ENCODE data around the gene HSPG2.
"Not testable (repeated sequence)": the region's sequence is repeated elsewhere in the genome, so short reads cannot be mapped to it uniquely, and the experiment has no call there.

Gene HSPG2

DNA sequence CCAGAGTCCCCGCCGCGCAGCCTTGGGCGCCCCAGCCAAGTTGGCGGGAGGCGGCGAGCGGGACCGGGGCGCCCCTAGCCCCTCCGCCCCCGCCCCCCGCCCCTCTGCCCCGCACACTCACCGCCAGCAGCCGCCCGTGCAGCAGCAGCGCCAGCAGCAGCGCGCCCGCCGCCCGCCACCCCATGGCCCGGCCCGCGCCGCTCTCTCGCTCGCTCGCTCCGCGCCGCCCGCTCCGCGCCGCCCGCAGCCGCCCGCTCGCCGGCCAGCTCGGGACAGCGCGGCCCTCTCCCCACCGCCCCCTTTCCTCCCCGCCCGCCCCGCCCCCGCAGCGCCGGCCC is at the start of gene HSPG2:
HSPG2 (minus strand) TSS at position 277 of the 338 bp plus-strand sequence; CDS start at position 184, 93 bp downstream.
- no peak for DNase-seq

DNA sequence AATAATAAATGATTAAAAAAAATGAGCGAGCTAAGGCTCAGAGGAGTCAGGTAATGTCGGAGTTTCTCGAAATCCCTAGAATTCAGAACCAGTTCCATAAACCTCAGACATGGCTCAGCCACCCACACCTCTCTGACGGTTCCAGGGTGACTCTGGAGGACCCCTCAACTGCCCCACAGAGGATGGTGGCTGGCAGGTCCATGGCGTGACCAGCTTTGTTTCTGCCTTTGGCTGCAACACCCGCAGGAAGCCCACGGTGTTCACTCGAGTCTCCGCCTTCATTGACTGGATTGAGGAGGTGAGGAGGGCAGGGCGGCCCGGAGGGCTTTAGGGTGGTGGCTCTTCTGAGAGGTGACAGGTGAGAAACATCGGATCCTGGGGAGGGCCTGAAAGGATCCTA is 49.3 kb upstream of the HSPG2 start:
- DNase-seq, result not testable (repeated sequence)

DNA sequence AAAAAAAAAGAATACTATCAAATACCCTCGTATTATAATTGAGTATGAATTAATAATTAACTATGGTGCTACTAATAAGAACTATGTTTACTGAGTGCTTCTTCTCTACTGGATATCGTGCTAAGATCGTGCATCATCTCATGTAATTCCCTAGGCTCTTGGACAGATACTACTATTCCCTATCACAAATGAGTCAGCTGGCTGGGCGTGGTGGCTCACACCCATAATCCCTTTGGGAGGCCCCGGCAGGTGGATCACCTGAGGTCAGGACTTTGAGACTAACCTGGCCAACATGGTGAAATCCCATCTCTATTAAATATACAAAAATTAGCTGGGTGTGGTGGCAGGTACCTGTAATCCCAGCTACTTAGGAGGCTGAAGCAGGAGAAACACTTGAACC is 48.8 kb upstream of the HSPG2 start:
- not testable (repeated sequence) for DNase-seq

DNA sequence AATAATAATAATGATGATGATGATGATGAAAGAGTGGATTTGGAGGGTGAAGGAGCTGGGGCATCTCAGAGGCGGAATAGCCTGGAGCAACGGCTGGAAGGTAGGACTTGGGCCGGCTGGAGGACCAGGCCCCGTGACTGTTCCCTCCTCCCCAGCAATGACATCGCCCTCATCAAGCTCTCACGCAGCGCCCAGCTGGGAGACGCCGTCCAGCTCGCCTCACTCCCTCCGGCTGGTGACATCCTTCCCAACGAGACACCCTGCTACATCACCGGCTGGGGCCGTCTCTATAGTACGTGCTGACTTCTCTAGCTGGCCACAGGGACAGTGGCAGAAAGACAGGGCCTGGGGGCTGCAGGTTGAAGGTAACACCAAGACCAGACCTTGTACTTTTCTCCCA is 46.4 kb upstream of the HSPG2 start:
- DNase-seq, result not testable (repeated sequence)

DNA sequence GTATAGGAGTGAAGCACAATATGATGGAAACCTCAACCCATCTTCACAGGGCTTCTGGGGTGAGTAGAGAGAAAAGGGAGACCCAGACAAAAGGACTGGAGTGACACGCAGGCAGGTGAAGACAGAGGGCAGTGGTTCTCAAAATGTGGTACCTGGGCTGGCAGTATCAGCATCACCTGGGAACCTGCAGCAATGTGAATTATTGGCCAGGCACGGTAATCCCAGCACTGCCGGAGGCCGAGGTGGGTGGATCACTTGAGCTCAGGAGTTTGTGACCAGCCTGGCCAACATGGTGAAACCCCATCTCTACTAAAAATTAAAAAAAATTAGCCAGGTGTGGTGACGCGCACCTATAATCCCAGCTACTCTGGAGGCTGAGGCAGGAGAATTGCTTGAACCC is 45.0 kb upstream of the HSPG2 start:
- DNase-seq, result not testable (repeated sequence)

DNA sequence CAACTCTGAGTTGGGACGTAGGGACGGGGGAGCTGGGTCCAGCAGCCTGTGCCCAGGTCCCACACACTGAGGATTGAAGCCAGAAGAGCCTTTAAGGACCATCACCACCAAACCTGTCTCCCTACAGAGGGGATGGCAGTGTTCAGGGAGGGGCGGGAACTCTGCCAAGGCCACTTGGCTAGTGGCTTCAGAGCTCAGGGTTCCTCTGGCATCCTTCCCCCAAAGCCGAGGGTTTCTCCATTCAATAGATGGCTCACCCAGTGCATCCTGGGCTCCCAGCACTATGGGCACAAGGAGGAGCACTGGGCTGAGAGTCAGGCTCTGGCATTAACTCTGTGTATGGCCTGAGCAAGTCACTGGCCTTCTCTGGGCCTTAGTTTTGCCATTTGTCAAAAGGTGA is 44.1 kb upstream of the HSPG2 start:
- DNase-seq, result not testable (repeated sequence)

DNA sequence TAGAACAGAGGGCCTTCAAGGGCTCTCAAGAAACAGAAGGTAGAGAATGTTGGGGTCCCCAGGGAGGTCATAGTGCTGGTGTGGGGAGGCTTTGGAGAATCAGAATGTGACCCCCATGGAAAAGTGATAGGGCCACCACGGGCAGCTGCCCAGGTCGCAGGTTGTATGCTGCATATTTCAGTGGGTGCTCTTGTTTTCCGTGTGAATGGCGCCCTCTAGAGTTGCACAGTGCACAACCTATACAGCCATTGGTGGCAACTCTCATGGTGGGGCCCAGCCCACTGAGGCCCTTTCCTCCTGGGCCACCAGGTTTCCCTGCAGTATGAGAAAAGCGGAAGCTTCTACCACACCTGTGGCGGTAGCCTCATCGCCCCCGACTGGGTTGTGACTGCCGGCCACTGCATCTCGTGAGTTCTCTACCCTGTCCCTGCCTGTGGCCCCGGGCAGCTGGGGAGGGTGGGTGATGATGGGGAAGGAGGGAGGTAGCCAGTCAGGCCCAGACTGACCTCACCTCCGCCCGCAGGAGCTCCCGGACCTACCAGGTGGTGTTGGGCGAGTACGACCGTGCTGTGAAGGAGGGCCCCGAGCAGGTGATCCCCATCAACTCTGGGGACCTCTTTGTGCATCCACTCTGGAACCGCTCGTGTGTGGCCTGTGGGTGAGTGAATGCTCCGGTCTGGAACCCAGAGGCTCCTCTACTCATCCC is 43.6 kb upstream of the HSPG2 start:
- DNase-seq, result not testable (repeated sequence)

DNA sequence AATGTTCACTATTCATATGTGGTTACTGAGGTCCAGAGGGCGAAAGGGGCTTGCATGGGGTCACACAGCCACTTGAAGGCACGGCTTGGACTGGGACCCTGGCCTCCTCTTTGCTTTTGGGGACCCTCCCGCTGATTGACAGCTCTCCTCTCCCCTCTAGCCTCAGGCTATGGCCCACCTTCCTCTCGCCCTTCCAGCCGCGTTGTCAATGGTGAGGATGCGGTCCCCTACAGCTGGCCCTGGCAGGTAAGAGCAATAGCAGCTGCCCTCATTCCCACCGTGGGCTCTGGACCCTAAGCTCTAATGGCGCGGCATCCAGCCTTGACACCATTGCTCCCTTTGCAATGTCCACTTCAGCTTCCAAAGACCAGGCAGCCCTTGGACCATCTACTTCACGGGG is 41.1 kb upstream of the HSPG2 start:
- not testable (repeated sequence) for DNase-seq

DNA sequence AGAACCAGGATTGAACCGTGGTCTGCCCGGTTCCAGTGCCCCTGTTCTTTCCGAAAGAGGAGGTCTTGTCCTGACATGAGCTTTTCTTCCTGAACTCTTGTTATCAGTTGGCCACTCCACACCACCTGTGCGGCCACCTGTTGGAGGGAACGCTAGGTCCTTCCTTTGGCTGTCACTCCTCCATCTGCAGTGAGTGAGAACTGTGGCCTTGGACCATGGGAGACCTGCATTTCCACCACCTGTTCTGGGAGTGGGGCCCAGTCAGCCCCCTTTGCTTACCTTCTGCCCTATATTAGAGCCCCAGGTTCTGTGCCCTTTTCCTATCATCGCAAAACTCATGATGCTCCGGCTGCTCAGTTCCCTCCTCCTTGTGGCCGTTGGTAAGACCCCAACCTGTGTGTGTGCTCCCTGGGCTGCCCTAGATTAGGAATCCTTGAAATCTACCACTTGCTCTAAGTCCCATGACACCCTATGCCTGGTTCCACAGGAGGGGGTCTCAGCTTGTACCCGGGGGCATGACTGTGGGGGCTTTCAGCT is 39.7 kb upstream of the HSPG2 start, which contains the start of gene CELA3B:
CELA3B (plus strand) TSS at position 320 of the 537 bp plus-strand sequence; CDS start at position 338, 18 bp downstream.
- DNase-seq, result not testable (repeated sequence)

DNA sequence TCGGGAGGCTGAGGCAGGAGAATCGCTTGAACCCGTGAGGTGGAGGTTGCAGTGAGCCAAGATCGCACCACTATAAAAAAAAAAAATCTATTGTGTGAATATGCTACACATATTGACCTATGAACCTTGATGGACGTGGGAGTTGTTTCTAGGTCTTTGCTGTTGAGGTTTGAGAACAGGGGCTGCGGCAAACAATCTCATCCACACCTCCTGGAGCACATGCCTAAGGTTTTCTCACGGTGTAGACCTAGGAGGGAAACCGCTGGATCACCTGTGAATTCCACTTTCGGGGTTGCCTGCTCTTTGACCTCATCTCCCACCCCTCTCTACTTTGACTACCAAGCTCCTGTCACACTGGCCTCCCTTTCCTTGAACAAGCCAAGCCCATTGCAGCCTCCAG is 38.2 kb upstream of the HSPG2 start:
- not testable (repeated sequence) for DNase-seq

DNA sequence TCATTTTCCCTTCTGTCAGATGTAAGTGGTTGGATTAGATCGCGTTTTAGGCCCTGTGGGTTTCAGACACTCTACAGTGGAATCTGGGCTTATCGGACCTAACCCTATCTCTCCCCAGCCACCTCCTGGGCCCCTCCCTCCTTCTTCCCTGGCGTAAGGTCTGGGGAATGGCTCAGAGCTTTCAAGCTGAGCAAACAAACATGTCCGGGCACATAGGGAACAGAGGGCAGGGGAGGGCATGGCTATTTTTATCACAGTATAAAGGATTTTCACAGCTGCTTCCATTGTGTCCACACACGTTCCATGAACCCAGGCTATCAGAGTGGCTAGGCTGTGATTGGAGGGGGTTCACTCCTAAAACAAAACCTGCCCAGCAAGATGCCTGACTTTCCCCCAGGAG is 37.6 kb upstream of the HSPG2 start:
- not testable (repeated sequence) for DNase-seq

DNA sequence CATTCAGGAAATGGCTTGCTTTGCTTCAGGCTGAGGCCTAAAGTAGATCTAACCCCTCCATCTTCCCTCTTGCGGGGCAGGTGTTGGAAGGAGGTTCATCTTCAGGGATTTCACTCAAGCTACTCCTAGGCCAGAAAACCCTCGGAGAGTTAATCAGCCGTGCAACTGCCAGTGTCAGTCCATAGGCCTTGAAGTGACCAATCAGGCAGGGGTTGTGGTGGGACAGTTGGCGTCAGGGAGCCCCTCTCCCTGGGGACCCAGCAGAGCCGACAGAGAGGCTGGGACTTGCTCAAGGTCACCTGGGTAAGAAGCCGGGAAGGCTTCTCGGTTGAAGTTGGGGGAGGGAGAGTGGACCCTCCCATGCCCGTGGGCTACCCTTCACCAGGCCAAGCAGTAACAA is 36.8 kb upstream of the HSPG2 start:
- DNase-seq, result not testable (repeated sequence)

DNA sequence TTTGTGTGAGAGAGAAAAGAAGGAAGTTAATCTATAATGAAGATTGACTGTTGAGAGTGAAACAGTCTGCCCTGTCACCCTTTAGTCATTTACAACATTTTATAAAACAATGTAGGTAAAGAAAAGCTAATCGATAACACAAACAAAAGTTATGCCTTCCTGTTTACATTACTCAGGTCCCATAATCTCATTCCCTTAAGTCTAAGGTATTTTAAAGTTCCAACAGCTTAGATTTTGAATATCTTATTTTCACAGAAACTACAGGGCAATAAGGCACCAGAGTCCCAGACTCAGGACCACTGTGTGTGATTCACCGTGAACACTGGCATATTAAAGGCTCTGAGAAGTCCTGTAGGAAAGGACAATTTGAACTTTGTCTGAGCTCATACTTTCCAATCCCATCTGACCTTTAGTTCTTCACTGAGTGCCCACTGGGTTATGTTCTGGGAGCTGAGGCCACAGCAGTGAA is 35.9 kb upstream of the HSPG2 start:
- not testable (repeated sequence) for DNase-seq

DNA sequence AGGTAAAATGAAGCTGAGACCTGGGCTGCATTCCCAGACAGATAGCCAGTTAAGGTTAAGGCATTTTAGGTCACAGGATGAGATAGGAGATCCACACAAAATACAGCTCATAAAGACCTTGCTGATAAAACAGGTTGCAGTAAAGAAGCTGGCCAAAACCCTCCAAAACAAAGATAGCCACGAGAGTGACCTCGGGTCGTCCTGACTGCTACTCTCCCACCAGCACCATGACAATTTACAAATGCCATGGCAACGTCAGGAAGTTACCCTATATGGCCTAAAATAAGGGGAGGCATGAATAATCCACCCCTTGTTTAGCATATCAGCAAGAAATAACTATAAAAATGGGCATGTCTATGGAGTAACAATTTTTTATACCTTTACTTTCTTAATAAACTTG is 33.4 kb upstream of the HSPG2 start:
- DNase-seq, result not testable (repeated sequence)

DNA sequence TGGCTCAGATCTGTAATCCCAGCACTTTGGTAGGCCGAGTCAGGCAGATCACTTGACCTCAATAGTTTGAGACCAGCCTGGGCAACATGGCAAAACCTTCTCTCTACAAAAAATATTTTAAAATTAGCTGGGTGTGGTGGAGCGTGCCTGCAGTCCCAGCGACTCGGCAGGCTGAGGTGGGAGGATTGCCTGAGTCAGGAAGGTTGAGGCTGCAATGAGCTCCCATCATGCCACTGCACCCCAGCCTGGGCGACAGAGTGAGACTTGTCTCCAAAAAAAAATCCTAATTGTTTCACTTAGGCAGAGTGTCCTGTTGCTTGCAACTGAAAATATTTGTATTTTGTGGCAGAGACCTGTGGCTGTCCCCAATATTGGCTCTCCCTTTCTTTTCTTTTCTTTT is 32.0 kb upstream of the HSPG2 start:
- not testable (repeated sequence) for DNase-seq

DNA sequence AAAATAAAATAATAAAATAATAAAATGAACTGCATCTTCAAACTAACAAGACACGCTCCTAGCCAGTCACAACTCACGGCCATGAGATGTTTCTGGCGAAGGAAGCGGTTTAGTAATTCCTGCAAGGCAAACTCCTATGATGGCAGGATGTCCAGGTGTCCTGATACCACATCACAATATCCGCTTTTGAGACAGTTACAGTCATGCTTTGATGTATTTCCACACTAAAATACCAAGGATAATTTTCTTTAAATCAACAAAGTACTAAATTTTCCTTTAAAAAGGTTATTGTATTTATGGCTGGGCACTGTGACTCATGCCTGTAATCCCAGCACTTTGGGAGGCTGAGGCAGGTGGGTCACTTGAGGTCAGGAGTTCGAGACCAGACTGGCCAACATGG is 30.1 kb upstream of the HSPG2 start:
- DNase-seq, result not testable (repeated sequence)

DNA sequence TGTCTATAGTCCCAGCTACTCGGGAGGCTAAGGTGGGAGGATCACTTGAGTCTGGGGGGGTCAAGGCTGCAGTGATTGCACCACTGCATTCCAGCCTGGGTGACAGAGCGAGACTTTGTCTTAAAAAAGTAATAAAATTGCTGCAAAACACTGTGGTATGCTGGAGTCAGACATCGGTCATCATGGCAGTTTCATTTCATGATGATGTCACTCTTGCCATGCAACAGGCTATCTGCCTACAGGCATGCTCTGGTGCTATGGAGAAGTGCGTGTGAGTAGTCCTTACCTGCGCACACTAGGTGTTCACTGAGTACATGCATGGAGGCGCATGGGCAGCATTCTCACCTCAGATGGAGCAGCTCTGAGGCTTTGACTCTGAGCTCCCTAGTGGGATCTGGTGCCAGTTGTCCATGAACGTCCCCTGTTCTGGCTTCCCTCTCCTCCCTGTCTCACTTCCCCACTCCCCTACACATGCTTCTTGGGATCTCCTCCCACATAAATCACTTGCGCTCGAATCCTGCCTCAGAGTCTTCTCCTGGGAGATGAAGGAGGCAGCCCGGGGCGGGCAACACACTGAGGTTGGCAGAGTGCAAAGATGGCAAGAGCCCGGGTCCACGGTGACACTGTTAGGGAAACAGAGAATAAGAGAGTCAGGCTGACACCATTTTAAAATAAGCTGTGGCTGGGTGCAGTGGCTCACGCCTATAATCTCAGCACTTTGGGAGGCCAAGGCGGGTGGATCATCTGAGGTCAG is 29.3 kb upstream of the HSPG2 start:
- no peak for DNase-seq

DNA sequence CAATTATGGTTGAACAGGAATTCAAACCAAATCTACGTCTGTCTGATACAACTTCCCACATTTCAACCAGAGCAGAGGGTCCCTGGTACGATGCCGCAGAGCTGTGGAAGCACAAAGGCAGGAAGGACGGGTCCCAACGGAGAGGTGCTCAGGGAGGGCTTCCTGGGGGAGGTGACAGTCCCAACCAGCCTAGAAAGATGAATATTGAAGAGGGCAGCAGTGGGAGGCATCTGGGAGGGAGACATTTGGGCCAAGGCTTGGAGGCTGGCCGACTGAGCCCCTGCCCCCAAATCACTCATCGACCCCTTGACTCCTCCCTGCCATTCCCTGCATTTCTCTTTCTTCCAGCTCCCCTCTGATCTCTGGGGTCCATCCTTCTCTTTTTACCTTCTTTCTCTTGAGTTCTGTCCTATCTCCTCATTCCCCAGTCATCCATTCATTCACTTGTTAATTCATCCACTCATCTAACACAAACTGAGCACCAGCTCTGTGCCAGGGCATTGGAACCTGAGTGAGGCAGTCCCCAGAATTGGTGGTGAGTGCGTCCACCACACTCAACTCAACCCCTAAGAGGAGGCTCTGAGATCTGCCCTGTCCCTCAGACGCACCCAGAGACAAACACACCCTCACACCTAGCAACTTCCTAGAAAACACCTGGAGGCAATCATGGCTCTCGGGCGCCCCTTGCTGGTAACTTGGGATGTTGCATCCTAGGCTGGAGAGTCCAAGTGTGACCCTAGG is 26.5 kb upstream of the HSPG2 start:
- DNase-seq, result peak; percentile 20

DNA sequence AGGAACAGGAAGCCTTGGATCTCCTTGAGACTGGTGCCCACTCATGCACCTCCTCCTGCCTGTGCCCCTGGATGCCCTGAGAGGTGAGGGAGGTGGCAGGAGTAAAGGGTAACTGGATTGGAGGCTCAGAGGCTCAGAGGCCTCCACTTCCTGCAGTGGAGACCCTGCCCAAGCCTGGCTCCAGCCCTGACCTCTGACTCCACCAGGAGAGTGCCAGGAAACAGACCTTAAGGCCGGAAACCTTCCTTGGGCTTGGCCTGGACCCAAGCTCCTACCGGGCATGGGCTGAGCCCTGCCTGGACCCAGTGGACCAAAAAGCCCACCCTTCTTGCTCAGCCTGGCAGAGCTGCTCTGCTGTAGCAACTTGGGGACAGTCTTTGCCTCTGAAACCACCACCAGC is 24.7 kb upstream of the HSPG2 start:
- no peak for DNase-seq

DNA sequence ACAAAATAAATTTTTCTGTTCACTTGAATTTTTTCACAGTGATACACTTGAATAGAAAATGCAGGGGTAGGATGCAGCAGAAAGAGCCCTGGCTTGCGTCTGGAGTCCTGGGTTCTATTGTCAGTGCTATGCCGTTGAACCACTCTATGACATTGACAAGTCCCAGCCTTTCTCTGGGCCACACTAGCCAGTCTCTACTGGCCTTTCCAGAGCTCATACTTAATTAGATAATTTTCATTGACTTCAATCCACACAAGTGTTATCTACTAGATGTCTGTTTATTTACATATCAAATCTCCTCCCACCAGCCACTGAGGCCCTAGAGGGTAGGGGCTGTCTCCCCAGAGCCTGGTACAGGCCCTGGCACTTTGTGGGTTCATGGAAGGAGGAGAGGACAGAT is 24.2 kb upstream of the HSPG2 start:
- no peak for DNase-seq

DNA sequence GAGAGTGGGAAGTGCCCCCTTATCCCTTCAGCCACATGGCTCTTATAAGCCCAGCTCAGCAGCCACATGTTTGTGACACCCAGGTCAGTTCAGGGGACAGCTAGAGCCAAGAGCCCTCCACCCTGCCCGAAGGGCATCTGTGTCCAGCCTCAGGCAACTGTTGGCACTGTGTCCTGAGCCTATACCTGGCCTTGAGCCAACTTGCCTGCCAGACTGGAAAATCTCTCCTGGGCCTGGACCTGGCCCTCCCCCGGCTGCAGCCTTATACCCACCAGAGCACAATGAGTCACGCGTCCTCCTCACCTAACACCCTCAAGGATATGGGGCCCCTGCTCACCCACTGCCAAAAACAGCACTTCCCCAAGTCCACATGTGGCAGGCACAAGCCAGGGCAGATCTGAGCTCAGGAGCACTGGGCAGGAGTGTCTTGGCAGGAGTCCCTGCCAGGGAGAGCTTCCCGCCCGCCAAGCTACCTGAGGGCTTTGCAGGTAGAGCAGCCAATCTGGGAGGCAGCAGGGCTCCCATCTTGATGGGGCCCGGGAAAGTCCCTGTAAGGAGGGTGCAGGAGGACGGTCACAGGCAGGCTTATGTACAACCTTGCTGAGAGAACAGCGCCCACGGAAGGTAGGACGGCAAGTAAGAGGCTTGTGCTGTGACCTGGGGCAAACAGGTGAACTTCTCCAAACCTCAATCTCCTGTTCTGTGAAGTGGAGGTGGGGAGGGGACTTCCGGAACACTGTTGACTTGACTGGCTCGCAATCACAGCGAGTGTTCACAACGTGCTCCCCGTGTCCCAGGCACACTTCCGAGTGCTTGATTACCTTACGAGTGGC is 19.8 kb upstream of the HSPG2 start:
- DNase-seq, result no peak

Measured in NCI-H1694 treated with DMSO at 0.1 percent for 48 hours (cell line).